Right kidney (tissue), 9 donors: ENCODE measurements around the gene ANXA1.
"Not testable (repeated sequence)": the region's sequence is repeated elsewhere in the genome, so short reads cannot be mapped to it uniquely, and the experiment has no call there.

Experiments
- DNase-seq: peaks from one replicate; pipeline ENCODE4 v3.0.0-alpha.2; 2016
- long read RNA-seq, 8 donors: transcript quantifications; one replicate each; lab custom pipeline, GENCODE V29; 2026

The ANXA1 gene
- long read RNA-seq, donor 1, transcript ANXA1-201 (13 exons, 1,509 nt) = major isoform, 29 of 38 reads
- long read RNA-seq, donor 1, partial matches to known transcripts = 5 of 38 reads
- long read RNA-seq, donor 1, other reads (novel, unspliced or antisense) = 0 of 38 reads
- long read RNA-seq, donor 2, transcript ANXA1-201 (13 exons, 1,509 nt) = major isoform, 14 of 14 reads
- long read RNA-seq, donor 2, partial matches to known transcripts = 0 of 14 reads
- long read RNA-seq, donor 2, other reads (novel, unspliced or antisense) = 0 of 14 reads
- long read RNA-seq, donor 3, transcript ANXA1-201 (13 exons, 1,509 nt) = major isoform, 9 of 10 reads
- long read RNA-seq, donor 3, partial matches to known transcripts = 0 of 10 reads
- long read RNA-seq, donor 3, other reads (novel, unspliced or antisense) = 0 of 10 reads
- long read RNA-seq, donor 4, transcript ANXA1-201 (13 exons, 1,509 nt) = major isoform, 6 of 12 reads
- long read RNA-seq, donor 4, transcript ANXA1-207 (2 exons, 1,400 nt) = minor isoform, 5 of 12 reads
- long read RNA-seq, donor 4, partial matches to known transcripts = 0 of 12 reads
- long read RNA-seq, donor 4, other reads (novel, unspliced or antisense) = 0 of 12 reads
- long read RNA-seq, donor 5, transcript ANXA1-201 (13 exons, 1,509 nt) = major isoform, 12 of 21 reads
- long read RNA-seq, donor 5, partial matches to known transcripts = 5 of 21 reads
- long read RNA-seq, donor 5, other reads (novel, unspliced or antisense) = 0 of 21 reads
- long read RNA-seq, donor 6, transcript ANXA1-201 (13 exons, 1,509 nt) = major isoform, 11 of 11 reads
- long read RNA-seq, donor 6, partial matches to known transcripts = 0 of 11 reads
- long read RNA-seq, donor 6, other reads (novel, unspliced or antisense) = 0 of 11 reads
- long read RNA-seq, donor 7, transcript ANXA1-201 (13 exons, 1,509 nt) = major isoform, 10 of 17 reads
- long read RNA-seq, donor 7, partial matches to known transcripts = 5 of 17 reads
- long read RNA-seq, donor 7, other reads (novel, unspliced or antisense) = 0 of 17 reads
- long read RNA-seq, donor 8, transcript ANXA1-201 (13 exons, 1,509 nt) = major isoform, 9 of 10 reads
- long read RNA-seq, donor 8, partial matches to known transcripts = 0 of 10 reads
- long read RNA-seq, donor 8, other reads (novel, unspliced or antisense) = 0 of 10 reads

GRCh38 chr9:73151653-73152542 is at the start of gene ANXA1:
Gene ANXA1, plus strand, starts transcription at chr9:73151865. Its CDS starts 6,671 bp downstream, at chr9:73158536.
- no peak for DNase-seq

- DNase-seq = no peak
Measured at GRCh38 chr9:73104342-73104741, 47.3 kb upstream of the ANXA1 start.

- DNase-seq = no peak
Measured at GRCh38 chr9:73104921-73105320, 46.7 kb upstream of the ANXA1 start.

DNA sequence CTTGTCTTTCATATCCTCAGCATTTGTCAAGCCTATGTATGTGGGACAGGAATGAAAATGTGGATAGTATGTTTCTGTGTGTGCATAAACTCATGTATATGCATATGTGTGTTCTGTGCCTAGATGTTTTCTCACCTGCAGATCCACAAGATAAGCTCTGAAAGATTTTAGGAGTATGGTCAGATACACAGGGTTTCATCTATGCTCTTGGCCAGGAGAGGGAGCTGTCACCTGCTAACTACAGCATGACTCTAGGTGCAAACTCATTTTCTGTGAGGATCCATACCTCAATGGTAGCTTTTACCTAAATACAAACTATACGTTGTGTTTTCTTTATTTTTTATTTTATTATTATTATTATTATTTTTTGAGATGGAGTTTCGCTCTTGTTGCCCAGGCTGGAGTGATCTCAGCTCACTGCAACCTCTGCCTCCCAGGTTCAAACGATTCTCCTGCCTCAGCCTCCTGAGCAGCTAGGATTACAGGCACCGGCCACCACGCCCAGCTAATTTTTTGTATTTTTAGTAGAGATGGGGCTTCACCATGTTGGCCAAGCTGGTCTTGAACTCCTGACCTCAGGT is 44.1 kb upstream of the ANXA1 start:
- not testable (repeated sequence) for DNase-seq

DNA sequence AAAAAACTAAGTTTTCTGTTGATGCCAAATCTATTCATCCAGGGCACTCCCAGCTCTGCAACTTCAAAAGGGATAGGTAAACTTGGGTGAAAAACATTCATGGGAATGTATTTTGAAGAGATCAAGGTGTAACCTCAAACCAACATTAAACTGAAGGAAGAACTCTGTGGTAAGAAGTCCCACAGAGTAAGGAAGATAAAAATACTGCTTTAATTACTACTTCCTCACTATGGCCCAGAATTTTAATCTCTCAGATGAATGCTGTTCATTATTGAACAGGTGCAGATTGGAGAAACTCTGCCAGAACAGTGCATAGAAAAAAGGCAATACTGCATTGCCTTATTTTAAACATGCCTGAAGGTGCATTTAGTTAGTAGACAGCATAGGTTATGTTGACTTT is 37.6 kb upstream of the ANXA1 start:
- no peak for DNase-seq

GRCh38 chr9:73114958-73115357 is 36.7 kb upstream of the ANXA1 start:
- no peak for DNase-seq

DNA sequence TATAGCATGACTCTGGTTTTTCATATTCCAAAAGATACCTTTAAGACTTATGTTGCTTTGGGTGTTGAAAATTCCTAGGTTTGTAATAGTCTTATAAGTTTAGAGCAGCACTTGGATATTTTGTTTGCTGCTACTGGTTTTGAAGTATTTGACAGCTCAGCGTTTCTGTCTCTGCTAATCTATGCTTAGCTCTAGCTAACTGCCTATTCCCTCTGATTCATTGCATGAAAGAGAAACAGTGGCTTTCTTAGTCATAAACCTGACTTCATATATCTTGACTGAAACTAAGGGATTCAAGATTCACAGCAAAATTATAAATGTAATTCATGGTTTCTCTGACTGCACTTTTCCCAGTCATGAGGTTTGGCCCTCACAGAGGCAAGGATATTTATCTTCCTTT is 35.6 kb upstream of the ANXA1 start:
- no peak for DNase-seq

DNA sequence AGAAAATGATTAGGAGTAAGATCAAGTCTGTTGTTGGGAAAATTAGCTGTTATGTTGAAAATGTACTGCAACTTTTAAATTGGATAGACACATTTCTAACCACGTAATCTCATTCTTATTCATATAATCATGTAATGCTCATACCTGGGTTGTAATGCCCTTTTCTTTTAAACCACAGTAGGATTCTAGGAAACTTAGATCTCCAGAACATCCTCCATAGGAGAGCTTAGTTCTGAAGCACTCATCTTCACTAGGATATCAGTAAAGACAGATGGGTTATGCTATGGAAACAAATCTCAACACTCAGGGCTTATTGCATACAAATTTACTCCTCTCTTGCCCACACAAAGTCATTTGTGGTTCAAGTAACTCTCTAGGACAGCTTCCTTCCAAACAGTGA is 34.8 kb upstream of the ANXA1 start:
- DNase-seq = no peak

DNA sequence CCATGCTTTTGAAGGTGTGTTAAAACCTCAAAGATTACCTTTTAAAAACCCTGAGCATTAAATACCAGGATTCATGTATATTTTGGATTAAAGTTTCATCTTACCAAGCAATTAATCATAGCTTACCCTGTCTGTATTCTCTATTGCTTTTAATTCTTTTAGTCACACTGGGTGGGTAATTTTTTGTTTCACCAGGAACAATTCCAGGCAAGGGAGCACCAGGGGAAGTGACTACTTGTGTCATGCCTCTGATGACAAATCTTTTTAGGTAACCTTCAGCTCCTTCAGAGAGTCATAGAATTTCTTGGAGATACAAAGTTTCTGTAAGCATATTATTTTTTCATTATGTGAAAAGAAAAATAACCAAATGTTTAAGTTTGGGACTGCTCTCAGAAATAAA is 33.4 kb upstream of the ANXA1 start:
- no peak for DNase-seq

DNA sequence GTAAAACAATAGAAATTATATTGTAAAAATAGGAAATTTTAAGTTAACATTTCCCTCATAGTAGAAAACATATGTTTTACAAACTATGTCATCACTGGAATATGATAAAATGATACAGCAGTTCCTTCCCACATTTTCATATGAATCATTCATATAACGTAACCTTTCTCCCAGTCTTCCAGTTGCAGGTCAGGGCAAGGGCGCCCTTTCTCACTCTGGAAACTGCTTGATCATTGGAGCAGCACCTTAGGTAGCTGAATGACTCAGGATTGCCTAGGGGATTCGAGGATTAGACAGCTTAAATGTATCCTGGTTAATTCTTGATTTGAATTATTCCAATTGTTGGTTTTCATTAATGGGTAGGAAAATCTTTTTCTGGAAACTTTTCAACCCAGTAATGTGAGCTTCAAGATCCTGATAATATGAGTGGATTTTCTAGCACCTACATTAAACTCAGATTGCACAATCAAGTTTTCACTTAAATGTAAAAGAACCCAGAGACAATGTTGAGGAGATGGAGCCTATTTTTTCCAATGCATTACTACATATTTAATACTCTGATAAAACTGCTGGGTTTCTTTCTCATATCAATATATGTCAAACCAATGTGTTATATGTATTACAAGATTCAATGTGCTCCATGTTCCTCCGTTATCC is 32.6 kb upstream of the ANXA1 start:
- DNase-seq = no peak

DNA sequence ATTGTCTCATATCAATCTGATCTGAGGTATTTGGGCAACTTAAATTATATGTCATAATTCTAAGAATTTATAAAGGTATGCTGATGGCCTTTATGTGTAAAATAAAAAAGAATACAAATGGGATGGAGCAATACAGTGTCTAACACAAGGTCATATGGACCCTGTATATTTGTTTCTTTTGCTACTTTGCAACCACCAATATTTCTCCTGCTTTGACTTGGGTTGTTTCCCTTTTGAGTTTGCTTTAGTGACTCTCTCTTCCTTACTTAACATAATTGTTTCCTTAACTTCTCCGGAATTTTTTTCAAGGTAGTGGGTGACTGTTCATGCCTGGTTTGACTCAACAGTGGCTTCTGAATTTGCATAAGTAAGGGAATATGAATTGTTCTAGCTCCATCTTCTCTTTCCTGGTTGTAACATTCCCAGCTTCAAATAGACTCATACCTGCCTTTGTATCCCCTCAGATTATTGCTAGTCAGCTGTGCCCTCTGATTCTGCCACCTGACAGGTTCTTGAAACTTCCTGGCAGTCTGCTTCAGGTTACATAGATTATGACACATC is 30.2 kb upstream of the ANXA1 start:
- DNase-seq = no peak

GRCh38 chr9:73125651-73126050 is 26.0 kb upstream of the ANXA1 start:
- DNase-seq = no peak

- DNase-seq = no peak
Measured at GRCh38 chr9:73129941-73130685, 21.6 kb upstream of the ANXA1 start.

DNA sequence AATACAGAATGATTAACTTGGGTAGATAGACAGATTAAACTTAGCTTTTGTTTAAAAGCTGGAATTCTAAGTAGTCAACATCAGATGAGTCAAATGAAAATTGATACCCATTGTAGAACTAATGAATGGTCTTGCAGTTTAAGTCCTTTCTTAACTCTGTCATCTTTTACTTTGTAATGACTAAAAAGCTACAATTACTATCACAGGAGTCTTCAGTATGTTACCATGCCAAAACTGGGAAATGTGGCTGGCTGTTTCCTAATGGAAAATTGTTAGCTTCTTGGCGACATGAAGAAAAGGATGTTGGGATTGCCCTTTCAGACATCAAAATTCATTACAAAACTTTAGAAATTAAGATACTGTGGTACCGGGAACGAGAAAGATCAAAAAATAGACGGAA is 20.2 kb upstream of the ANXA1 start:
- no peak for DNase-seq

GRCh38 chr9:73132034-73132776 is 19.5 kb upstream of the ANXA1 start:
- DNase-seq = peak; percentile 55

- DNase-seq = no peak
Measured at GRCh38 chr9:73133022-73133651, 18.5 kb upstream of the ANXA1 start.

- DNase-seq = no peak
Measured at GRCh38 chr9:73133921-73134407, 17.7 kb upstream of the ANXA1 start.

GRCh38 chr9:73135394-73135793 is 16.3 kb upstream of the ANXA1 start:
- no peak for DNase-seq
